Testis (tissue), 3 donors: ENCODE results near the gene TRIM3. TPM values are rescaled to one million over a fixed set of nuclear protein-coding genes. Genes with fewer than 3 reads are reported as not detected.

Source experiments
- DNase-seq: peaks from one replicate; pipeline ENCODE4 v3.0.0-alpha.2; 2019
- H3K27ac ChIP-seq, 2 donors: fragments of 200-600 bp; sonication (generic); one replicate each; pipeline ENCODE4 v1.5.1; 2019
- H3K27me3 ChIP-seq: fragments of 200-600 bp; sonication (generic); one replicate; pipeline ENCODE4 v1.5.1; 2019
- H3K36me3 ChIP-seq: fragments of 200-600 bp; sonication (generic); one replicate; pipeline ENCODE4 v1.5.1; 2017; ENCODE audit warnings: low read depth; ENCODE audit errors: missing control alignments
- H3K4me1 ChIP-seq: fragments of 200-600 bp; sonication (generic); one replicate; pipeline ENCODE4 v1.5.1; 2019
- H3K4me3 ChIP-seq, 2 donors: fragments of 200-600 bp; sonication (generic); one replicate each; pipeline ENCODE4 v1.5.1; 2017 to 2019
- H3K9me3 ChIP-seq: fragments of 200-600 bp; sonication (generic); one replicate; pipeline ENCODE4 v1.5.1; 2017
- CTCF ChIP-seq, 3 experiments: fragments of 450-650 bp in 2 of 3; fragments of 200-600 bp in 1 of 3; sonication (generic) in 1 of 3; IDR thresholded peaks; one replicate each; pipeline ENCODE4 v1.5.1; 2016 to 2019; ENCODE audit warnings: antibody characterized with exemption in 3 of 3, mild to moderate bottlenecking in 2 of 3, moderate library complexity in 1 of 3
- POLR2A ChIP-seq: fragments of 450-650 bp; IDR thresholded peaks from one replicate; pipeline ENCODE4 v1.6.1; 2017; ENCODE audit warnings: antibody characterized with exemption, mild to moderate bottlenecking, moderate library complexity
- WGBS, 2 donors: methylation state at CpG; one replicate each; pipeline ENCODE4 v1.1.5; 2018; 5-methylcytosine and 5-hydroxymethylcytosine counted together
- intact Hi-C: fragments of 100-400 bp; cut with DNase I; formaldehyde crosslinking; loops from one replicate; pipeline ENCODE4 v1.15.1; 2023; ENCODE audit warnings: low total_unique reads
- polyA plus RNA-seq: library from polyadenylated mRNA; stranded (reverse); fragments of 350-450 nt; fragmentation: Illumina TruSeq; extraction: RNeasy Lipid Tissue Mini Kit (QIAGEN cat#74804); gene quantifications from one replicate; pipeline ENCODE4 v1.2.3, GENCODE V29; 2014; ENCODE audit warnings: low read depth, low replicate concordance; ENCODE audit not compliant: insufficient read depth
- total RNA-seq, 2 donors: library from RNA; depleted of rRNA; stranded (reverse); fragments of >200 nt; gene quantifications; one replicate each; pipeline ENCODE4 v1.2.3, GENCODE V29; 2016

Gene TRIM3
- total and polyA plus RNA-seq, 3 donors from 2014 or later = 15.0 to 29.4 (median 29.4) TPM

GRCh38 chr11:6486256-6486655, 12.5 kb upstream of the TRIM3 start:
- peaks cover 12% of the 10 kb centered on the region for H3K4me1 ChIP-seq
- no peak for TF ChIP-seq CTCF (IDR thresholded peaks at IDR 0.05)
- no peak for TF ChIP-seq POLR2A
- WGBS, 2 donors = 86 to 89% methylated on average over 3 of the region's 3 CpGs
- DNase-seq = no peak
- H3K4me3 ChIP-seq = no peak overlapping the region
- no peaks in the 10 kb centered on the region for H3K27me3 ChIP-seq
- intact Hi-C loops = no loop called here
- H3K9me3 ChIP-seq = no peaks in the 10 kb centered on the region
- H3K27ac ChIP-seq = no peak overlapping the region
- no peaks in the 10 kb centered on the region for H3K36me3 ChIP-seq

- Histone ChIP-seq H3K36me3 (no peaks in the 10 kb centered on the region), H3K27ac (no peak overlapping the region), H3K9me3 (no peaks in the 10 kb centered on the region), H3K4me3 (no peak overlapping the region), H3K4me1 (peaks cover 12% of the 10 kb centered on the region), H3K27me3 (no peaks in the 10 kb centered on the region)
- no peak for DNase-seq
- intact Hi-C loops = no loop called here
- no peak for TF ChIP-seq CTCF (IDR thresholded peaks at IDR 0.05)
- no peak for TF ChIP-seq POLR2A
- 57 to 58% methylated on average over 3 of the region's 3 CpGs for WGBS, 2 donors
These were observed 11.9 kb upstream of the TRIM3 start for GRCh38 chr11:6485661-6486060.

- TF ChIP-seq POLR2A (no peak), CTCF (IDR thresholded peaks at IDR 0.05) (no peak)
- no peak overlapping the region for H3K4me3 ChIP-seq
- intact Hi-C loops = no loop called here
- no peak overlapping the region for H3K27ac ChIP-seq
- H3K4me1 ChIP-seq = peaks cover 18% of the 10 kb centered on the region
- no peaks in the 10 kb centered on the region for H3K9me3 ChIP-seq
- DNase-seq = no peak
- H3K27me3 ChIP-seq = no peaks in the 10 kb centered on the region
- H3K36me3 ChIP-seq = no peaks in the 10 kb centered on the region
- WGBS, 2 donors = 69 to 75% methylated on average over 6 of the region's 6 CpGs
These were observed 9.3 kb upstream of the TRIM3 start for GRCh38 chr11:6483015-6483414.

- H3K27ac ChIP-seq = peak overlapping the region in 1 of 2 donors; percentile 87
- no peak for DNase-seq
- intact Hi-C loops = no loop called here
- peaks cover 18% of the 10 kb centered on the region for H3K4me1 ChIP-seq
- no peaks in the 10 kb centered on the region for H3K36me3 ChIP-seq
- no peaks in the 10 kb centered on the region for H3K9me3 ChIP-seq
- TF ChIP-seq CTCF (IDR thresholded peaks at IDR 0.05) = no peak
- TF ChIP-seq POLR2A = no peak
- H3K27me3 ChIP-seq = no peaks in the 10 kb centered on the region
- 57 to 67% methylated on average over 4 of the region's 4 CpGs for WGBS, 2 donors
- H3K4me3 ChIP-seq = peak overlapping the region; percentile 74 to 90
These were observed 8.7 kb upstream of the TRIM3 start for GRCh38 chr11:6482441-6482840.

GRCh38 chr11:6481924-6482275, 8.2 kb upstream of the TRIM3 start:
- peak overlapping the region; percentile 74 to 90 for H3K4me3 ChIP-seq
- no peaks in the 10 kb centered on the region for H3K9me3 ChIP-seq
- intact Hi-C loops = no loop called here
- peaks cover 18% of the 10 kb centered on the region for H3K4me1 ChIP-seq
- no peak for TF ChIP-seq POLR2A
- no peak for TF ChIP-seq CTCF (IDR thresholded peaks at IDR 0.05)
- peak overlapping the region; percentile 87 to 88 for H3K27ac ChIP-seq
- DNase-seq = no peak
- H3K36me3 ChIP-seq = no peaks in the 10 kb centered on the region
- H3K27me3 ChIP-seq = no peaks in the 10 kb centered on the region
- WGBS, 2 donors = 6 to 7% methylated on average over 6 to 12 of the region's 13 CpGs
